SK-N-SH (cell line): ENCODE measurements around the gene SHC3. TPM values are rescaled to one million over a fixed set of nuclear protein-coding genes. Genes with fewer than 3 reads are reported as not detected.
A peak's percentile ranks its signal among the peaks of the same experiment; 100 is the strongest.

Experiments used
- CTCF ChIA-PET: fragments of 300-600, 350-600 bp; formaldehyde crosslinking; extraction: SDS; loops from one replicate; lab custom pipeline; 2021; lab: Yijun Ruan, JAX
- POLR2A ChIA-PET: fragments of 350-600 bp; sonication (Branson Sonifier 250); formaldehyde crosslinking; extraction: SDS; loops from one replicate; lab custom pipeline; 2020; ENCODE audit warnings: antibody characterized with exemption, inconsistent platforms; lab: Yijun Ruan, JAX
- DNase-seq: peaks from one replicate; pipeline ENCODE4 v3.0.0; 2012
- H2AFZ ChIP-seq: fragments of 200-600 bp; sonication (generic); 2 replicates; pipeline ENCODE4 v1.8.1; 2016; ENCODE audit warnings: antibody characterized with exemption, mild to moderate bottlenecking, low read depth
- H3F3A ChIP-seq: fragments of 200-600 bp; sonication (generic); replicated peaks from 2 replicates; pipeline ENCODE3; 2016; ENCODE audit warnings: antibody characterized with exemption, mild to moderate bottlenecking; ENCODE audit not compliant: insufficient read depth
- H3K27ac ChIP-seq, 2 experiments: fragments of 200-500 bp in 1 of 2; fragments of 200-600 bp in 1 of 2; sonication (Bioruptor generic) in 1 of 2; sonication (generic), shearing (Covaris generic) in 1 of 2; 2 replicates each; pipeline versions ENCODE4 v1.5.1 to v1.6.1; 2014 to 2016; ENCODE audit warnings: low read depth in 2 of 2, inconsistent platforms in 1 of 2, low read length in 1 of 2, mild to moderate bottlenecking in 1 of 2, mixed read lengths in 1 of 2
- H3K27me3 ChIP-seq: fragments of 200-600 bp; sonication (generic), shearing (Covaris generic); 2 replicates; pipeline ENCODE4 v1.6.1; 2016; ENCODE audit warnings: mixed run types; ENCODE audit not compliant: insufficient read depth
- H3K36me3 ChIP-seq, 2 experiments: fragments of 200-500 bp in 1 of 2; fragments of 200-600 bp in 1 of 2; sonication (Bioruptor generic) in 1 of 2; sonication (generic) in 1 of 2; replicated peaks in 1 of 2; 2 replicates each; pipeline versions ENCODE3 to v1.5.1; 2014 to 2016; ENCODE audit warnings: low read length in 1 of 2, mild to moderate bottlenecking in 1 of 2; ENCODE audit not compliant: insufficient read depth in 2 of 2, control insufficient read depth in 1 of 2
- H3K4me1 ChIP-seq, 2 experiments: fragments of 200-500 bp in 1 of 2; fragments of 200-600 bp in 1 of 2; sonication (Bioruptor generic) in 1 of 2; sonication (generic), shearing (Covaris generic) in 1 of 2; 2 replicates each; pipeline versions ENCODE4 v1.5.1 to v1.6.1; 2014 to 2016; ENCODE audit warnings: low read depth in 1 of 2, low read length in 1 of 2, mixed run types in 1 of 2; ENCODE audit not compliant: insufficient read depth in 2 of 2, control insufficient read depth in 1 of 2
- H3K4me2 ChIP-seq: fragments of 200-600 bp; sonication (generic), shearing (Covaris generic); 2 replicates; pipeline ENCODE4 v1.6.1; 2017; ENCODE audit warnings: mixed run types
- H3K4me3 ChIP-seq, 2 experiments: fragments of 200-500 bp in 1 of 2; fragments of 200-600 bp in 1 of 2; sonication (Bioruptor generic) in 1 of 2; sonication (generic), shearing (Covaris generic) in 1 of 2; 2 replicates each; pipeline versions ENCODE4 v1.5.1 to v1.8.1; 2014 to 2016; ENCODE audit warnings: low read depth in 2 of 2, inconsistent platforms in 1 of 2, low read length in 1 of 2, mild to moderate bottlenecking in 1 of 2, mixed read lengths in 1 of 2, moderate library complexity in 1 of 2
- H3K79me2 ChIP-seq: fragments of 200-600 bp; sonication (generic); 2 replicates; pipeline ENCODE4 v1.8.1; 2017; ENCODE audit warnings: mild to moderate bottlenecking; ENCODE audit not compliant: insufficient read depth
- H3K9ac ChIP-seq: fragments of 200-600 bp; sonication (generic); 2 replicates; pipeline ENCODE4 v1.6.1; 2017; ENCODE audit warnings: mixed run types
- H3K9me2 ChIP-seq: fragments of 200-600 bp; sonication (generic); 2 replicates; pipeline ENCODE4 v1.6.1; 2017; ENCODE audit warnings: mixed run types
- H3K9me3 ChIP-seq: fragments of 200-600 bp; sonication (generic); 2 replicates; pipeline ENCODE4 v1.6.1; 2017; ENCODE audit warnings: mixed run types, mild to moderate bottlenecking, moderate library complexity
- H4K20me1 ChIP-seq: fragments of 200-600 bp; sonication (generic); 2 replicates; pipeline ENCODE4 v1.6.1; 2017; ENCODE audit warnings: mild to moderate bottlenecking, mixed run types; ENCODE audit not compliant: insufficient read depth
- CHD2 ChIP-seq: fragments of 150-350 bp; IDR thresholded peaks from 2 replicates; pipeline ENCODE4 v1.6.1; 2018; ENCODE audit warnings: low read length; ENCODE audit not compliant: partially characterized antibody
- ELF1 ChIP-seq: IDR thresholded peaks from 2 replicates; pipeline ENCODE4 v1.4.0; 2012
- EP300 ChIP-seq, 2 experiments: IDR thresholded peaks; 2 replicates each; pipeline versions ENCODE4 v1.4.0 to v1.6.1; 2012; ENCODE audit warnings: borderline replicate concordance in 1 of 2, low read depth in 1 of 2, low read length in 1 of 2
- EZH2phosphoT487 ChIP-seq: fragments of 200-600 bp; sonication (generic); IDR thresholded peaks from 2 replicates; pipeline ENCODE4 v1.6.1; 2017; ENCODE audit warnings: low read depth, mixed run types, mild to moderate bottlenecking, antibody characterized with exemption, moderate library complexity, borderline replicate concordance
- FOSL2 ChIP-seq: IDR thresholded peaks from 2 replicates; pipeline ENCODE4 v1.4.0; 2012; ENCODE audit warnings: low read depth, mild to moderate bottlenecking, moderate library complexity, borderline replicate concordance
- FOXJ3 ChIP-seq: sonication (generic); formaldehyde crosslinking; IDR thresholded peaks from 2 replicates; pipeline ENCODE4 v1.5.1; 2020; ENCODE audit warnings: mild to moderate bottlenecking, missing genetic modification reagents
- FOXM1 ChIP-seq: IDR thresholded peaks from 2 replicates; pipeline ENCODE4 v1.4.0; 2012; ENCODE audit warnings: low read depth, mild to moderate bottlenecking
- GABPA ChIP-seq: IDR thresholded peaks from 2 replicates; pipeline ENCODE4 v1.4.0; 2012; ENCODE audit warnings: low read depth, mild to moderate bottlenecking
- GATA2 ChIP-seq: sonication (generic); formaldehyde crosslinking; IDR thresholded peaks from 2 replicates; pipeline ENCODE4 v1.5.0; 2020; ENCODE audit warnings: mild to moderate bottlenecking, missing genetic modification reagents
- JUND ChIP-seq: IDR thresholded peaks from 2 replicates; pipeline ENCODE4 v1.4.0; 2012
- MEF2A ChIP-seq: IDR thresholded peaks from 2 replicates; pipeline ENCODE4 v1.4.0; 2012; ENCODE audit warnings: low read depth, borderline replicate concordance
- NFIC ChIP-seq: IDR thresholded peaks from 2 replicates; pipeline ENCODE4 v1.4.0; 2012; ENCODE audit warnings: borderline replicate concordance
- POLR2AphosphoS5 ChIP-seq: IDR thresholded peaks from 2 replicates; pipeline ENCODE4 v1.6.1; 2012; ENCODE audit warnings: low read depth, low read length
- RAD21 ChIP-seq: IDR thresholded peaks from 2 replicates; pipeline ENCODE4 v1.6.1; 2012; ENCODE audit warnings: mild to moderate bottlenecking, low read length
- RCOR1 ChIP-seq: fragments of 150-350 bp; IDR thresholded peaks from 2 replicates; pipeline ENCODE4 v1.6.1; 2017; ENCODE audit warnings: antibody characterized with exemption, low read length
- RXRA ChIP-seq: IDR thresholded peaks from 2 replicates; pipeline ENCODE4 v1.4.0; 2012; ENCODE audit warnings: low read depth, mild to moderate bottlenecking, borderline replicate concordance
- SMC3 ChIP-seq: IDR thresholded peaks from 2 replicates; pipeline ENCODE4 v1.6.1; 2012; ENCODE audit warnings: low read depth, low read length, improper control_type of control experiment
- TAF1 ChIP-seq: IDR thresholded peaks from 2 replicates; pipeline ENCODE4 v1.6.1; 2012; ENCODE audit warnings: low read depth, mild to moderate bottlenecking, low read length, moderate library complexity, borderline replicate concordance
- TCF12 ChIP-seq: IDR thresholded peaks from 2 replicates; pipeline ENCODE4 v1.4.0; 2012
- TEAD4 ChIP-seq: IDR thresholded peaks from 2 replicates; pipeline ENCODE4 v1.4.0; 2012; ENCODE audit warnings: mild to moderate bottlenecking, borderline replicate concordance; ENCODE audit not compliant: insufficient read depth
- WGBS: methylation state at CpG from one replicate; pipeline ENCODE4 v1.1.6; 2017; ENCODE audit warnings: low lambda C conversion rate; 5-methylcytosine and 5-hydroxymethylcytosine counted together
- polyA plus RNA-seq, 3 experiments: library from polyadenylated mRNA; depleted of rRNA; stranded (reverse); fragments of >200 nt; gene quantifications; 2 replicates each; pipeline ENCODE4 v1.2.3, GENCODE V29; 2012
- TF ChIP-seq, protein P1 (sequence below): fragments of 200-600 bp; sonication (generic); IDR thresholded peaks from 2 replicates; pipeline ENCODE4 v1.6.1; 2017; ENCODE audit warnings: antibody characterized with exemption, mild to moderate bottlenecking, moderate library complexity
- TF ChIP-seq, protein P2 (sequence below): fragments of 150-350 bp; IDR thresholded peaks from 2 replicates; pipeline ENCODE4 v1.6.1; 2017; ENCODE audit warnings: antibody characterized with exemption, low read length, low read depth, borderline replicate concordance
- TF ChIP-seq, protein P3 (sequence below): IDR thresholded peaks from 2 replicates; pipeline ENCODE4 v1.4.0; 2012; ENCODE audit warnings: low read depth, borderline replicate concordance
- TF ChIP-seq, protein P4 (sequence below): fragments of 150-350 bp; IDR thresholded peaks from 2 replicates; pipeline ENCODE4 v1.6.1; 2016; ENCODE audit warnings: mild to moderate bottlenecking, low read depth, low read length
- TF ChIP-seq, protein P5 (sequence below): IDR thresholded peaks from 2 replicates; pipeline ENCODE4 v1.4.0; 2012; ENCODE audit warnings: low read depth

The SHC3 gene
- polyA plus RNA-seq, 1 of the 3 experiments (the other 2 are of a cell fraction), result 3.2 TPM

DNA sequence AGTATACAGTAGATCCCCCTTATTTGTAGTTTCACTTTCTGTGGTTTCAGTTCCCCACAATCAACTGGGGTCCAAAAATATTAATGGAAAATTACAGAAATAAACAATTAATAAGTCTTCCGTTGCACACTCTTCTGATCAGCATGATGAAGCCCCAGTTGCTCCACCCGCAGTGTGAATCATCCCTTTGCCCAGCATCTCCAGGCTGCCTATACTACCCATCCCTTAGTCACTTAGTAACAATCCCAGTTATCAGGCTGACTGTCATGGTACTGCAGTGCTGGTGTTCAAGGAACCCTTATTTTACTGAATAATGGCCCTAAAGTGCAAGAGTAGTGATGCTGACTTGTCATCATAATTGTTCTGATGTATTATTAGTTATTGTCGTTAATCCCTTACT lies 28.9 kb downstream of the SHC3 start:
- Histone ChIP-seq H3K4me1 (peaks cover 3 to 14% of the 10 kb centered on the region in 2 experiments; a peak in 3 of 4 replicates), H3K9me2 (no peaks in the 10 kb centered on the region), H4K20me1 (no peaks in the 10 kb centered on the region), H3K27ac (peak overlapping the region in 1 of 2 experiments; percentile 57; a peak in 2 of 4 replicates), H3F3A (peaks cover 20% of the 10 kb centered on the region), H3K9me3 (no peaks in the 10 kb centered on the region), H3K79me2 (peaks cover 91% of the 10 kb centered on the region), H3K36me3 (peaks cover 0 to 6% of the 10 kb centered on the region in 2 experiments), H2AFZ (no peak overlapping the region), H3K9ac (no peak overlapping the region), H3K4me3 (0 out of 4 replicates have a peak overlapping the region, but pooled peaks of 1 of the 2 experiments have one; percentile 17), H3K27me3 (no peaks in the 10 kb centered on the region), H3K4me2 (peak overlapping the region; percentile 27; the same call in 1 of the 2 replicates)
- CTCF ChIA-PET, result no interaction called here
- POLR2A ChIA-PET, result no interaction called here
- 37% methylated on average over 3 of the region's 3 CpGs for WGBS
- DNase-seq, result no peak
- TF ChIP-seq TEAD4 (no peak), POLR2AphosphoS5 (no peak), RAD21 (no peak), JUND (peak; percentile 75), MEF2A (no peak), RXRA (no peak), TAF1 (no peak), GABPA (no peak), EZH2phosphoT487 (no peak), FOXM1 (no peak), FOXJ3 (no peak), CHD2 (no peak), NFIC (no peak), FOSL2 (peak; percentile 87), ELF1 (no peak), EP300 (IDR thresholded peaks at IDR 0.05; ENCODE audit: borderline replicate concordance in 1 of 2, low read depth in 1 of 2, low read length in 1 of 2) (no peak; a peak in 1 of 4 replicates), GATA2 (CRISPR knock-in tag) (no peak), TCF12 (peak; percentile 34; the same call in 1 of the 2 replicates), SMC3 (no peak), RCOR1 (no peak)
- TF ChIP-seq, protein P1, sequence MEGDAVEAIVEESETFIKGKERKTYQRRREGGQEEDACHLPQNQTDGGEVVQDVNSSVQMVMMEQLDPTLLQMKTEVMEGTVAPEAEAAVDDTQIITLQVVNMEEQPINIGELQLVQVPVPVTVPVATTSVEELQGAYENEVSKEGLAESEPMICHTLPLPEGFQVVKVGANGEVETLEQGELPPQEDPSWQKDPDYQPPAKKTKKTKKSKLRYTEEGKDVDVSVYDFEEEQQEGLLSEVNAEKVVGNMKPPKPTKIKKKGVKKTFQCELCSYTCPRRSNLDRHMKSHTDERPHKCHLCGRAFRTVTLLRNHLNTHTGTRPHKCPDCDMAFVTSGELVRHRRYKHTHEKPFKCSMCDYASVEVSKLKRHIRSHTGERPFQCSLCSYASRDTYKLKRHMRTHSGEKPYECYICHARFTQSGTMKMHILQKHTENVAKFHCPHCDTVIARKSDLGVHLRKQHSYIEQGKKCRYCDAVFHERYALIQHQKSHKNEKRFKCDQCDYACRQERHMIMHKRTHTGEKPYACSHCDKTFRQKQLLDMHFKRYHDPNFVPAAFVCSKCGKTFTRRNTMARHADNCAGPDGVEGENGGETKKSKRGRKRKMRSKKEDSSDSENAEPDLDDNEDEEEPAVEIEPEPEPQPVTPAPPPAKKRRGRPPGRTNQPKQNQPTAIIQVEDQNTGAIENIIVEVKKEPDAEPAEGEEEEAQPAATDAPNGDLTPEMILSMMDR, result no peak
- TF ChIP-seq, protein P2, sequence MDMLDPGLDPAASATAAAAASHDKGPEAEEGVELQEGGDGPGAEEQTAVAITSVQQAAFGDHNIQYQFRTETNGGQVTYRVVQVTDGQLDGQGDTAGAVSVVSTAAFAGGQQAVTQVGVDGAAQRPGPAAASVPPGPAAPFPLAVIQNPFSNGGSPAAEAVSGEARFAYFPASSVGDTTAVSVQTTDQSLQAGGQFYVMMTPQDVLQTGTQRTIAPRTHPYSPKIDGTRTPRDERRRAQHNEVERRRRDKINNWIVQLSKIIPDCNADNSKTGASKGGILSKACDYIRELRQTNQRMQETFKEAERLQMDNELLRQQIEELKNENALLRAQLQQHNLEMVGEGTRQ, result no peak
- TF ChIP-seq, protein P3, sequence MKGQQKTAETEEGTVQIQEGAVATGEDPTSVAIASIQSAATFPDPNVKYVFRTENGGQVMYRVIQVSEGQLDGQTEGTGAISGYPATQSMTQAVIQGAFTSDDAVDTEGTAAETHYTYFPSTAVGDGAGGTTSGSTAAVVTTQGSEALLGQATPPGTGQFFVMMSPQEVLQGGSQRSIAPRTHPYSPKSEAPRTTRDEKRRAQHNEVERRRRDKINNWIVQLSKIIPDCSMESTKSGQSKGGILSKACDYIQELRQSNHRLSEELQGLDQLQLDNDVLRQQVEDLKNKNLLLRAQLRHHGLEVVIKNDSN, result no peak
- TF ChIP-seq, protein P4, sequence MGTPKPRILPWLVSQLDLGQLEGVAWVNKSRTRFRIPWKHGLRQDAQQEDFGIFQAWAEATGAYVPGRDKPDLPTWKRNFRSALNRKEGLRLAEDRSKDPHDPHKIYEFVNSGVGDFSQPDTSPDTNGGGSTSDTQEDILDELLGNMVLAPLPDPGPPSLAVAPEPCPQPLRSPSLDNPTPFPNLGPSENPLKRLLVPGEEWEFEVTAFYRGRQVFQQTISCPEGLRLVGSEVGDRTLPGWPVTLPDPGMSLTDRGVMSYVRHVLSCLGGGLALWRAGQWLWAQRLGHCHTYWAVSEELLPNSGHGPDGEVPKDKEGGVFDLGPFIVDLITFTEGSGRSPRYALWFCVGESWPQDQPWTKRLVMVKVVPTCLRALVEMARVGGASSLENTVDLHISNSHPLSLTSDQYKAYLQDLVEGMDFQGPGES, result no peak
- TF ChIP-seq, protein P5, sequence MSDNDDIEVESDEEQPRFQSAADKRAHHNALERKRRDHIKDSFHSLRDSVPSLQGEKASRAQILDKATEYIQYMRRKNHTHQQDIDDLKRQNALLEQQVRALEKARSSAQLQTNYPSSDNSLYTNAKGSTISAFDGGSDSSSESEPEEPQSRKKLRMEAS, result no peak
